GM11168 (cell line): Measurements from ENCODE around the gene P2RY8.

Experiments
- in situ Hi-C: fragments of 300-500 bp; cut with MboI; formaldehyde crosslinking; loops from one replicate; pipeline ENCODE4 v1.12.0; 2022; ENCODE audit warnings: low sequenced_read_pairs; ENCODE audit not compliant: unreplicated experiment

The P2RY8 gene

GRCh38 chrX:1474593-1474992 lies 62.4 kb downstream of the P2RY8 start:
- in situ Hi-C loops: loop anchor here (10.0 kb wide), 1 partner anchor 60 kb away; the partner anchor contains the start of gene P2RY8

DNA sequence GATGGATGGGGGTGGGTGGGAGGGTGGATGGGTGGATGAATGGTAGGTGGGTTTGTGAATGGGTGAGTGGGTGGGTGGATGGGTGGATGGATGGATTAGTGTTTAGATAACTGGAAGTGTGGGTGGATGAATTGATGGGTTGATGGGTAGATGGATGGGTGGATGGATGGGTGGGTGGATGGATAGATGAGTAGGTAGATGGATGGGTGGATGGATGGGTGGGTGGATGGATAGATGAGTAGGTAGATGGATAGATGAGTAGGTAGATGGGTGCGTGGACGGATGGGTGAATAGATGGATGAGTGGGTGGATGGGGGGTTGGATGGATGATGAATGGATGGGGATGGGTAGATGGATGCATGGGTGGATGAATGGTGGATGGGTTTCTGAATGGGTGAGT lies 64.0 kb downstream of the P2RY8 start:
- in situ Hi-C loops: loop anchor here (10.0 kb wide), 1 partner anchor 62 kb away; the partner anchor contains the start of gene P2RY8

GRCh38 chrX:1468250-1468772 lies 68.7 kb downstream of the P2RY8 start:
- in situ Hi-C loops: no loop called here

DNA sequence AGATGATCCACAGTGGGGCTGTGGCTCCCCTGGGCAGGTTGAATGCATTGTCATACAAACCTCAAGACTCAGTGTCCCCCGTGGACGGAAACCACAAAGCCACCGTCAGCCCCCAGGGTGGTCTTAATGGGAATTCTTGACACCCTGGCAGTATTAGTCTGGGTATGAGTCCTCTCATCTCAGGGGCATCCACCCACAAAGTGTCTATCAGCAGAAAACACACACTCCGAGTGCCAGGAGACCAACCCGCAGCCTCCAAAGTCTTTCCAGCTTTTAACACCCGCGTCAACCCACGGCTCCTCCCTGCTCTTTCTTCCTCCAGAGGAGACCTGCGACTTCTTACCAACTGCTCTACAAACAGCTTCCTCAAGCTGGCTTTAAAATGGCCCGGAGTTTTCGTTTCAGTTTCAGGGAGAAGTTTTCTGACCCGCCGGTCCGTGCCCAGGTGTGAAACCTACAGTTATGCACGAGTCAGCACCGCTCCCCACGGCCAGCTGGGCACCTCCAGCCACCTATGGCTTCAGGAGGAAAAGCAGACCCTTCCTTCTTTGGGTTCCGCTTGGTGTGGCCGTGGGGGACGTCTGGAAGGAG lies 69.9 kb downstream of the P2RY8 start:
- in situ Hi-C loops: no loop called here

DNA sequence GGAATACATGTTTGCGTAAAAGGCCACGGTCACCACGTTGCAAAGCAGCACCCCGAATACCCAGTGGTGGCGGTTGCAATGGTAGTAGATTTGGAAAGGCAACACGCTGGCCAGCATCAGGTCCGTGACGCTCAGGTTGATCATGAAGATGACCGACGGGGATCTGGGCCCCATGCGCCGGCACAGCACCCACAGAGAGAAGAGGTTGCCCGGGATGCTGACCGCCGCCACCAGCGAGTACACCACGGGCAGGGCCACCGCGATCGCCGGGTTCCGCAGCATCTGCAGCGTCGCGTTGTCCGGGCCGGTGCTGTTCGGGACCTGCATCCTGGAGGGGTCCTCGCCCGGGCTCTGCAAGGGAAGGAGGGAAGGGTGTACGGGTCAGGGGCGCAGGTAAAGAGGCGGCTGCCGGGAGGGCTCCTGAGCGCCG lies 70.7 kb downstream of the P2RY8 start:
- in situ Hi-C loops: no loop called here

DNA sequence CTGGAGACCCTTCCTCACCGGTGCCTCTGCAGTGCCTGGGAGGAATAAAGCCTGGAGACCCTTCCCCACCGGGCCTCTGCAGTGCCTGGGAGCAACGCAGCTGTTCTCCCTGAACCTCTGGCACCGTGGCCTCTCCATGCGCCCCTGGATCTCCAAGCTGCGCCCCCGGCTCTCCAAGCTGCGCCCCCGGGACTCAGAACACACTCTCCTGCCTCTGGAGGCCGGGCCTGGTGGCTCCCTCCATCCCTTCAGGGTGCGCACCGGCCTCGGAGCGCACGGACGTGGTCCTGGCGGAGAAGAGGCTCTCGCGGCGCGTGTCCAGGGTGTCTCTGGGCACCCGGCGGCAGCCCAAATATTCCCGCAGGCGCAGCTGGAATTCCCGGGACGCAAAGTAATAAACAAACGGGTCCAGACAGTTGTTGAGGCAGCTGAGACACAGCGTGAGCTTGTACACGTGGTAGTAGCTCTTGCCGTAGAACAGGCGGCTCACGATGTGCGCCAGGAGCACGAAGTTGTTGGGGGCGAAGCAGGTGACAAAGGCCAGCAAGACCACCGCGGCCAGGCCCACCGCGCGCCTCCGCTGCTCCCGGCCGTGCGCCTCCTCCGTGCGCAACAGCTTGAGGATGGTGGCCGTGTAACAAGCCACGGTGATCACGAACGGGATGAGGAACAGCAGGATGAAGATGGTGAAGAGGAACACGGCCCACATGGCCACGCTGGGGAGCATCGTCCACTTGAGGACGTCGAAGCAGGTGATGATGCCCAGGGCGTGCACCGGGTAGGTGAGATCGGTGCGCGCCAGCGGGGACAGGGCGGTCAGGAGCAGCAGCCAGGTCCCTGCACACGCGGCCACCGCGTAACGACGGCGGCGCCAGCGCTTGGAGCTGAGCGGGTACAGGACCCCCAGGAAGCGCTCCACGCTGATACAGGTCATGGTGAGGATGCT lies 71.4 kb downstream of the P2RY8 start:
- in situ Hi-C loops: no loop called here

DNA sequence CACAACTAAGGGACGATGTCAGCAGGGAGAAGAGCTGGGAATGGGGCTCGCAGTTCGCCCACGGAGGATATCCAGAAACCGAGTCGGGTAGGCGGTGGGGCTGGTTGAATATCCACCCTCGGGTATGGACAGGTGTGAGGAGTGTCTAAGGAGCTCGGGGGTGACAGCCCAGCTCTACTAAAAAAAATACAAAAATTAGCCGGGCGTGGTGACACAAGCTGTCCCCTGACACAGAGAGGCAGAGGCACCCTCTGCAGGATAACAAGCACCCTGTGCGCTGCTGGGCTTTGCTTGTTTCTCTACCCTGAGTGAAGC lies 72.1 kb downstream of the P2RY8 start:
- in situ Hi-C loops: no loop called here

DNA sequence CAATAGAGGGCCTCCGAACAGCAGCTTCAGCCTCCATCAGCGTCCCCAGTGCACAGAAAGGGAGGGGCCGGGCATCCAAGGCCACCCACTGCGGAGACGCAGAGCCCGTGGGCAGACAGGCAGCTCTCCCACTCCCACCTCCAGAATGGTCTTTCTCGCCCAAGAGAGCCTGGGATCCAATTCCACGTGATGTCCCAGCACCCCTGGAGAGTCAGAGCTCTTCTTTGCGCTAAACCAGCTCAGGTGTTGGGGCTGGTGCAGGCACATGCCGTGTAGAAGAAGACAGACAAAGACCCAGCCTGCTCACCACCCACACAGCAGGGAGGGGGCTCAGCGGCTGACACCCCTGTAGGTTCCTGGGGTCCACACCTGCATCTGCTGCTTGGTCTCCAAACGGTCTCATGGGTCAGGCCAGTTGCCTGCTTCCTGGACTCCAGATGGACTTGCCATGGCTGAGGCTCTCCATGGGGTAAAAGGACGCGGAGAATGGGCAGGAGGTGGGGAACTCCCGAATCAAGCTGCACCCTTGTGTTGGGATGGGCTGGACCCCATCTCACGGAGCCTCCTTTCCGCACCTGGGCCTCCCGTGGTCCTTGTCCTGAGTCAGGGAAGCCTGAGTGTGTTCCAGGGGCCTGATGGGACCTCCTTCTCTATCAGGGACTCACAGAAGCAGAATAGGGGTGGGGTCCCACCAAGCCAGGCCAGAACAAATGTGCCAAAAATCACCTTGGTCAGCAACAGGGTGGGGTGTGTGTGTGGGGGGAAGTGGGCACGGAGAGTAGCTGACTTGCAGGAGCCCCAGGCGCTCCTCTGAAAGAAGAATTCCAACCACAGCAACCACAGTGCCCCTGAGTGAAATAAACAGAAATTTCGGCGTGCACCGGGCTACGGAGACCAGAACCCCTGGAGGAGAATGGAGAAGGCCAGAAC lies 72.7 kb downstream of the P2RY8 start:
- in situ Hi-C loops: no loop called here

- in situ Hi-C loops: no loop called here
Measured at GRCh38 chrX:1463581-1463980, 73.4 kb downstream of the P2RY8 start.

DNA sequence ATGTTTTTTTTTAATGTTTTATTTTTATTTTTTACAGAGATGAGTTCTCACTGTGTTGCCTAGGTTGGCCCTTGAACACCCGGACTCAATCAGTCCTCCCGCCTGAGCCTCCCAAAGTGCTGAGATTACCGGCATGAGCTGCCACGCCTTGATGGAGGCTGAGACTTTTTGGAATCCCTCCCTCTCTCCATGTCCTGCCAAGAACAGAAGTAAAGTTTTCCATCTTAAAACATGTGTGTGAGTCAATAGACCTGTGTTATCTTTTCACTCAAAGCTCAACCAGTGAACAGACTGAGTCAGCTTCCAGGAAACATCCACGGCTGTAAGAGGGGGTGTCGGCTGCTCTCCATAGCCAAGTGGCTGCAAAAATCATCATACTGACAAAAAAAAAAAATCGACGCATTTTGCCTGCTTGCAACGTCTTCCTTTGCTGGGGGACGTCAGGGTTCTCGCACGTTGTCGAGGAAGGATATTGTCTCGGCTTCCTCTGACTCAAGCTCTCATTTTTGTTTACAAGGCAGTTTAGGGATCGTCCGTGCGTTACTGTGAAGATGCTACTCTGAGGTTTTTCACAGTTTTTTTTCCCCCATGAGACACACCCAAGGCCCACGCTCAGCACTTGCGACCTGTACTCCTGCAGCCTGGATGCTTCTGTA lies 74.3 kb downstream of the P2RY8 start:
- in situ Hi-C loops: no loop called here

GRCh38 chrX:1462110-1462509 lies 74.9 kb downstream of the P2RY8 start:
- in situ Hi-C loops: no loop called here

- in situ Hi-C loops: no loop called here
Measured at GRCh38 chrX:1455948-1456280, 81.1 kb downstream of the P2RY8 start.

GRCh38 chrX:1453951-1454785 lies 82.8 kb downstream of the P2RY8 start:
- in situ Hi-C loops: no loop called here

- in situ Hi-C loops: no loop called here
Measured at GRCh38 chrX:1453395-1453783, 83.6 kb downstream of the P2RY8 start.

GRCh38 chrX:1452516-1453394 lies 84.2 kb downstream of the P2RY8 start, which contains the start of gene ASMTL:
ASMTL (minus strand) TSS chrX:1452909; CDS start chrX:1452840, 69 bp downstream.
- in situ Hi-C loops: no loop called here

DNA sequence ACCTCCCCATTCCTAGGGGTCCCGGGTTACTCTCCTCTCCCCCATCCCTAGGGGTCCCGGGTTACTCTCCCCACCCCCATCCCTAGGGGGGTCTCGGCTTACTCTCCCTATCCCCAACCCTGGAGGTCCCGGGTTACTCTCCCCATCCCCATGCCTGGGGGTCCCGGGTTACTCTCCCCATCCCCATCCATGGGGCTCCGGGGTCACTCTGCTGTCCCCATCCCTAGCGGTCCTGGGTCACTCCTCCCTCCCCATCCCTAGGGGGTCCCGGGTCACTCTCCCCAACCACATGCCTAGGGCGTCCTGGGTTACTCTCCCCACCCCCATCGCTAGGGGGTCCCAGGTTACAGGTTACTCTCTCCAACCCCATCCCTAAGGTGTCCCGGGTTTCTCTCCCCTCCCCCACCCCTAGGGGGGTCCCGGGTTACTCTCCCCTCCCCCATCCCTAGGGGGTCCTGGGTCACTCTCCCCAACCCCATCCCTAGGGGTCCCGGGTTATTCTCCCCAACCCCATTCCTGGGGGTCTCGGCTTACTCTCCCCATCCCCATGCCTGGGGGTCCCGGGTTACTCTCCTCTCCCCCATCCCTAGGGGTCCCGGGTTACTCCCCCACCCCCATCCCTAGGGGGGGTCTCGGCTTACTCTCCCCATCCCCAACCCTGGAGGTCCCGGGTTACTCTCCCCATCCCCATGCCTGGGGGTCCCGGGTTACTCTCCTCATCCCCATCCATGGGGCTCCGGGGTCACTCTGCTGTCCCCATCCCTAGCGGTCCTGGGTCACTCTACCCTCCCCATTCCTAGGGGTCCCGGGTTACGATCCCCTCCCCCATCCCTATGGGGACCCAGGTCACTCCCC lies 85.1 kb downstream of the P2RY8 start:
- in situ Hi-C loops: no loop called here

DNA sequence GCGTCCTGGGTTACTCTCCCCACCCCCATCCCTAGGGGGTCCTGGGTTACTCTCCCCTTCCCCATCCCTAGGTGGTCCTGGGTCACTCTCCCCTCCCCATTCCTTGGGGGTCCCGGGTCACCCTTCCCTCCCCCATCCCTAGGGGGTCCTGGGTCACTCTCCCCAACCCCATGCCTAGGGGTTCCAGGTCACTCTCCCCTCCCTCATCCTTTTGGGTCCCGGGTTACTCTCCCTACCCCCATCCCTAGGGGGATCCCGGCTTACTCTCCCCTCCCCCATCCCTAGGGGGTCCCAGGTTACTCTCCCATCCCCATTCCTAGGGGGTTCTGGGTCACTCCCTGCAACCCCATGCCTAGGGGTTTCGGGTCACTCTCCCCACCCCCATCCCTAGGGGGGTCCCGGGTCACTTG lies 85.7 kb downstream of the P2RY8 start:
- in situ Hi-C loops: no loop called here
